GM18526 (cell line): ENCODE measurements around the gene PRDM1.

Experiments
- POLR2A ChIP-seq: IDR thresholded peaks from 3 replicates; pipeline ENCODE4 v1.6.1; 2011; ENCODE audit not compliant: insufficient read length; ENCODE audit errors: extremely low read depth

PRDM1 gene

DNA sequence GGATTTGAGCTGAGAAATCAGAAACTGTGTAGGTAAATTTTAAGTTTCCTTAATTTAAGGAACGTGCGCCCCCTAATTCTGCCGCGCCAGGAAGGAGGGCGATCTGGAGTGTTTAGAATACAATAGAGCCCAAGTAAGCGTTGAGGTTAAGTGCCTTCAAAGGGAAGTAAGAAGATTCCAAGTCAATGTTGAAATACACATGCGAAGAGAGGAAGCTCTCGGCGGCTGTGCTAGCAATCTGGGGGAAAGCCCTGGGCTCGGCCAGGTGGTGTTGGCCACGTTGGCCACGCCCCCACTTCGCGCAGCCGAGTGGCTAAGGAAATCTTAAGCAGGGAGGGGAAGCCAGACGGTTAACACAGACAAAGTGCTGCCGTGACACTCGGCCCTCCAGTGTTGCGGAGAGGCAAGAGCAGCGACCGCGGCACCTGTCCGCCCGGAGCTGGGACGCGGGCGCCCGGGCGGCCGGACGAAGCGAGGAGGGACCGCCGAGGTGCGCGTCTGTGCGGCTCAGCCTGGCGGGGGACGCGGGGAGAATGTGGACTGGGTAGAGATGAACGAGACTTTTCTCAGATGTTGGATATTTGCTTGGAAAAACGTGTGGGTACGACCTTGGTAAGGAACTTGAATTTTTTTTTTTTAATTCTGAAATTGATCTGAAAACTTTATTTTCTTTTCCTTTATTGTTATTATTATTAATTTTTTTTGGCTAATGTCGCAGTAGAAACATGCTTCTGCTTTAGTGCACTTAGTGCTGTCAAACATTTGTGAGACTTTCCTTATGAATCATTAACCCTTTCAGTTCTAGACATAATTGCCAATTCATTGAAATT, at the start of gene PRDM1:
PRDM1 (plus strand) TSS at position 353 of the 830 bp plus-strand sequence; CDS start at position 571, 218 bp downstream.
- TF ChIP-seq POLR2A = peak; percentile 91

DNA sequence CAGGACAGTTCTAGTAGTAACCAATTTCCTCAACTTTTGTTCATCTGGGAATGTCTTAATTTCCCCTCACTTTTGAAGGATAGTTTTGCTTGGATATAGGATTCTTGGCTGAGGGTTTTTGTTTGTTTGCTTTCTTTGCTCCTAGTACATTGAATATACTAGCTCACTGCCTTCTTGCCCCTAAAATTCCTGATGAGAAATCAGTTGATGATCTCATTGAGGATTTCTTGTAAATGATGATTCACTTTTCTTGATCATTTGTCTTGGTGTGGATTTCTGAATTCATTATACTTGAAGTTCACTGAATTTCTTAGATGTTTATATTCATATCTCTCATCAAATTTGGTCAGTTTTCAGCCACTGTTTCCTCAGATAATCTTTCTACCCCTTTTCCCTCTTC, 49.1 kb upstream of the PRDM1 start:
- TF ChIP-seq POLR2A = no peak

DNA sequence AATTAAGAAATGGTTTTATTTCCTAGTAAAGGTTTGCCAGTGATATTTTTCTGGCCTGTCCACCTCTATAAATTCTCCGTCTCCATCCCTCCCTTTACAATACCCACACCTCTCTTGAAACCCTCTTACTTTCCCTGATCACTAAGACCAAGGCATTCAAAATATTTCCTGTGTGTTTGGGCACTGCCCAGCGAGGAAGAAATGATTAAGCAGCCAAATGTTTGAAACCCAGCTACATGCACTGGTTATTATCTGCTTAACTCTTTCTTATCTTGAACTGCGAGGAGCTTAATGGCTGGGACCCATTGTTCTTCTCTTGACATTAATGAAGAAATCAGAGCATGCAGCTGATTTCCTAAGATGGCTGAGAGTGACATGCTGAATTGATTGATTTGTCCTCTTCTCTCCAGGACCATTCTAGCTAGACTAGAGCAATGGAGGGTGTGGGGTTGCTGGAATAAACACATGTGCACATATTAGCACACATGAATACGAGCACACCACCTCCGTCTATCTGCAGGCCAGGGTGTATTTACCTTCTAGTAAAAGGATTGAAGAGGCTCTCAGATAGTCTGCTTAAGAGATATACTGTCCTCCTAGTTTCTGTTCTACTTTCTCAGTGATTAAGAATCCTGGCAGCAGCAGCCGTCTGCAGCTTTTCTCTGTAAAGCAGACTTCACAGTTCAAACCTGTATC, 46.1 kb upstream of the PRDM1 start:
- no peak for TF ChIP-seq POLR2A

DNA sequence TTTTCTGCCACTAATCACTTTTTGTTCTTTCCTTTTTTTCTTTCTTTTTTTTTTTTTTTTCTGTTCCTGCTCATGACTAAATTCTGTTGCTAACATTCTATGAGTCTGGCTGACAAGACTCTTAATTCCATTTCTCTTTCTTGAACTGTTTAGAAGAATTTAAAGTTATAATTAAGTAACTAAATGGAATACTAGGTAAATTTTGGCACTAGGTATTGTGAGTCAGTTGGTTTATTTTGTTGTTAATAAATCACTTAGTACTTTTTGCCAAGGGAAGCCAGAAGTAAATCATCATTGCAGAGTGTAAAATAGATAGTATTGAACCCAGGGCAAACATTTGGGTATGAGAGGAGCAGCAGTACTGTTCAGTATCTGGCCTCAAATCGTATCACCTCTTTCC, 42.0 kb upstream of the PRDM1 start:
- no peak for TF ChIP-seq POLR2A

DNA sequence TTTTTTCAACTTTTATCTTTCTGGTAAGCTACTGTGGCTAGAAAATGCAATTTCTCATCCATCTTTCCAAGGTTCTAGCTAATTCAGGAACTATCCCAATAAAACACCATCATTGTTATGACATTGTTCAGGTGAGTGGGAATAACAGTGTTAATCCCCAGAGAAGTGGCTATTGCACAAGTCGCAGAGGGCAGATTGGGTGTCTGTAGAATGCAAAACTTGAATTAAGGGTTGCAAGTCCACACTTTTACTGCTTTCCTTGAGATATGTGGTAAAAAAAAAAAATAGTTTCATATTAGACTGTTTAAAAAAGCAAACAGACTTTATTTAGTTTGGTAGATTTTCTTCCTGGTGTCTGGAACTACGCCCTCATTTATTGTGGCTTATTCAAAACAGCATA, 41.1 kb upstream of the PRDM1 start:
- TF ChIP-seq POLR2A = no peak

DNA sequence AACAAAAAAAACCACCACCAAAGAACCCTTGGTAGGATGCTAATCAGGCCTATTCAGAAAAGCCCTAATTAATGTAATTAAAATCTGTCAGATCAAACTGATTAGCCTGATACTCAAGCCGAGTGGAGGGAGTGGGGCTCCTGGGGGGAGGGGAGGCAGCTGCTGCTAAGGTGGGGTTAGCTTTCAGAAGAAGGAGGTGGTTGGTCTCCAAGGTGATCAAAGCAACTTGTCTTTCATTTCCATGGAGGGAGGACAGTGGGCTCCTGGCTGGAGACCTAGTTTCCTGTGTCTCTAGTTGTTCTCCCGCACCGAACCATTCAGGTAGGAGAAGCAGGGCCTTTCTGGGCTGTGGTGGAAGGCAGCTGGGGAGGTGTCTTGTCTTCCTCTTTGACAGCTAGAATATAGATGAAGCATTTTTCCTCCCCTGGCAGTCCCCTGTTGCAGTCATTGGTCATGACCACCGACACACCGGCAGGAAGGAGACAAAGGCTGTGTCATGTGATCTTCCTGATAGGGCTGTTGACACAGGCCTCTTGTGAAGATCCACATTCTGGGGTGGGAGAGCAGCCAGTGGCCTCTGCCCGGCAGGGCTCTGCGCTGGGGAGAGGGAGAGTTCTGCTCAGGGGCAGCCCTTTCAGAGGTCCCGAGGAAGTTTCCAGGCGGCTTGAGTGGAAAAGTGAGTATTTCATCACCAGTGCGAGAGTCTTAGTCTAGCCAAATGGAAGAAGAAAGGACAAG, 39.9 kb upstream of the PRDM1 start:
- no peak for TF ChIP-seq POLR2A

DNA sequence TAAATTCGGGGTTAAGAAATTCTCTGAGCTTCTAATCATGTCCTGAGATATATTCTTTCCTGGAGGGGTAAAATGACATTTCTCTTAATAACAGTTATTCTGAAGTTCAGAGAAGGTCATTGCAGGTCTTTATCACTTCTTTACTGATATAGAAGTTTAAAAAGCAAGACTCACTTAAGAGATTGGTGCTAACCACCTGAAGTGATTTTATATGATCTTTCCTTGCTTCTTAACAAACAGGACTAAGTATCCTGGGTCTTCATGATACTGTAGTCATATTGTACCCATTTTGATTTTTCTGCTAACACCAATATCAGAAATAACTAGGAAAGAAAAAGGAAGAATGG, 39.3 kb upstream of the PRDM1 start:
- no peak for TF ChIP-seq POLR2A

DNA sequence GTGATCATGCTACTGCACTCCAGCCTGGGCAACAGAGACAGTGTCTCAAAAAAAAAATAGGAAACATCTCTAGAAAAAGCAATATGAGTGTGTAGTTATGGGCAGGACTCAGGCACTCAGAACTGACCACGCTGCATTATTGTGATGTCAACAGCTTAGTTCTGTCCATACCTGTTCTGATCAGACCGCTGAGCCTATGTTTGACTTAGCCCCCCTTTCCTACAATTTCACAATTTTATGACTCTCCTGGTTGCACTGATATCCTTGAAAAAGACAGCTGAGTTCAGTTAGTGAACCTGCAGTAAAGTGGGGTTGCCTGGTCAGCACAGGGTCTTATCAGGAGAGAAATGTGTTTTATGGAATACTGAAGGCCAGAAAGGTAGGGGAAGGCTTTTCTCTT, 37.8 kb upstream of the PRDM1 start:
- TF ChIP-seq POLR2A = no peak

DNA sequence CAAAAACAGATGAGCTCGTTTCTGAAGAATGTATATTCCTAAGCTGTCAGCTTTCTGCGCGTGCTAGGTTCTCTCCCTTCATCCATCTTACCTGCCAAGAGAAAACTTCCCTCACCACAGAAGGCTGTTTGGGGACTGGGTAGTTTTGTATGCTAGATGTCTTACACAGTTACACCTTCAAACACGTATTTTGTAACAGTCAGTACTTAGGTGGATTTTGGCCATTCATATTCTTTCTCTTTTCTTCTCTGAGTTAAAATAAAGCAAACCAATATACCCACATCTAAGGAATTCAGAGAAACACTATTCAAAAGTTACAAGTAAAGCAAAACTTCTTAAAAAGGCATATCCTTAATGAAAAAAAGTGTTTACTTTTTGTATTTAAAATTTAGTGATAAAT, 35.6 kb upstream of the PRDM1 start:
- TF ChIP-seq POLR2A = no peak

DNA sequence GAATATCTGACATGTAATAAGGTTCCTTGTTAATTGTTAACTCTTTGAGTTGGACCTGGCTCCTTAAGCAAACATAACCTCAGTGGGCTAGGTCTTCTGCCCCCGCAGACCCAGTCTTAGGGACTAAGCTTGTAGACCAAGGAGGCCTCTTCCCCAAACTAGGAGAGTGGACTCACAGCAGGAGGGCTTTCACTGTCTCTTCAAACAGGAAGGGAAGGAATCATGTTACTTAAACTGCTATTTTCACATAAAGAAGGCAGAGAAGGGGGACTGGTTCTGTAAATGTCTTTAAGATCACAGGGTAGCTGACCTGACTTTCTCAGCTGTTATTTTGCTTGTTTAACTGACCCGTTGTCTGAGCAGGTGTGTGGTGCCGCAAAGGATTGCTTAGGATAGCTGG, 34.9 kb upstream of the PRDM1 start:
- TF ChIP-seq POLR2A = no peak

DNA sequence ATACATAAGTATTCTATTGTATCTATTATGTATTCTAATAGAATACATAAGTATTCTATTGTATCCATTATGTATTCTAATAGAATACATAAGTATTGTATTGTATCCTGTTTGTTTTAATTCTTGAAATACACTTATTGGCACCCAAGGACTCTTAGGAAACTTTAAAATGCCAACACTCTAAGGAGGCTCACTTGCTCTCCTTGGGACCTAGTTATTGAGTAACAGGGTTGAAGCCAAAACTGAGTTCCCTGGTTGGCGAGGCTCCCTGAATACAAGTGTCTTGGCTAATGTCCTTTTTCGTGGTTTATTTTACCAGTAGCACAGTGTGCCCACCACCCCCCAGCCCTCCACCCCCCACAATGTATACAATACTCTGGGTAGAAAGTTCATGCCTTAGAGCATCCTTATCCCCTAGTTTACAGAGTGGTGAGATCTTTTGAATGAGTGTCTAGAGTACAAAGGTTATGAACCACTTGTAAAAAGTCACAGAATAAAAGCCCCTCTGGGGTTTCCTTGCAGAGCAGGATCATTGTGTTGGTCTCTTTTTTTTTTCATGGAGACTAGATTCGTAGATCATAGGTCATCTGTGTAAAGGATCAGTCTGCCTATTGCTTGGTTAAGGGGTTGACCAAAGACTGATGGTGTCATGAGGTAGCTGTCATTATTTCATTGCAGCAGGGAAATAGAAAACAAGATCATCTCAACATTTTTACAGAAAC, 32.5 kb upstream of the PRDM1 start:
- TF ChIP-seq POLR2A = no peak

DNA sequence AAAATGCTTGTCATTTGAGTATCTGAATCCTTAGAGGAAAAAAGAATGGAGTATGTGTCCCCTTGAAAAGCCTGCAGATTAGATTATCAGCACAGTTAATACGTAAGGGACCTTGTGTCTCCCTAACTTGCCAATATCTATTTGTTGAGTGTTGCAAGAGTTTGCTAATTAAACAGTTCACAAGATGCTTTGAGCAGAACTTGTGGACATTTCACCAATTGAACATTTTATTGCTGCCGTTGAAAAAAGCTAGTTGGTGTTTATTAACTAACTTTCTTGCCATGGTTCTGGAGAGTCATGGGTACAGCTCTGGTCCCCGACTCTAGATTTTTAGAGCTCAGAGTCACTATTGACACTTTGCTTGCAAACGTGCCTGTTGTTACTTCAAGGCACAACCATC, 30.6 kb upstream of the PRDM1 start:
- TF ChIP-seq POLR2A = no peak

DNA sequence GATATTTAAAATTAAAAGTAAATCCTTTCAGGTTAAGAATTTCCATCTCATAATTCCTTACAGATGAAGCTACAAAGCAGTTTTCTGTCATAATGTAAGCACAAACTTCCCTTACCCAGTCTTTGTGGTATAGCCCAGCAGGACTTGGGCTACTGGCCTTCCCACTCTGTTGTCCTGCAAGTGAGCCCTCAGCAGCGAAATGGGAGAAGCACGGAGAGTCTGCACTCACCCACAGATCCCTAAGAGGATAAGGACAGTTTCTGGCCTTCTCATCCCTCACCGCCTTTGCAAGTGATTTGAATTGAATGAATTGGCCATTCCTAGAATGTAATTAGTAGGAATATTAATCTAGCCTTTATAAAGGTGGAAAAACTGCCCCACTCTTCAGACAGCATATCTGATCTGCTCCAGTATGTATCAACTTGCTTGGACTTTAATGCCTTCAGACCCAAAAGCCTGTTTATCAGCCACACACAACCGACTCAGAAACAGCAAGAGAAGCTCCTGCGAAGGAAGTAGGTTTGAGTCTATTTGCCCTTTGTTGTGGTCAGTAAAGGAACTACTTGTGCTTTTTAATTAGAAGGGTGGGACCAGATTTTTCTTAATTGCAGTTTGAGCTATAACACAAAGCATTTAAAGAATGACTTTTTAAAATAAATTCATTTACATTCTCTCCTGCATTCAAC, 29.9 kb upstream of the PRDM1 start:
- no peak for TF ChIP-seq POLR2A

DNA sequence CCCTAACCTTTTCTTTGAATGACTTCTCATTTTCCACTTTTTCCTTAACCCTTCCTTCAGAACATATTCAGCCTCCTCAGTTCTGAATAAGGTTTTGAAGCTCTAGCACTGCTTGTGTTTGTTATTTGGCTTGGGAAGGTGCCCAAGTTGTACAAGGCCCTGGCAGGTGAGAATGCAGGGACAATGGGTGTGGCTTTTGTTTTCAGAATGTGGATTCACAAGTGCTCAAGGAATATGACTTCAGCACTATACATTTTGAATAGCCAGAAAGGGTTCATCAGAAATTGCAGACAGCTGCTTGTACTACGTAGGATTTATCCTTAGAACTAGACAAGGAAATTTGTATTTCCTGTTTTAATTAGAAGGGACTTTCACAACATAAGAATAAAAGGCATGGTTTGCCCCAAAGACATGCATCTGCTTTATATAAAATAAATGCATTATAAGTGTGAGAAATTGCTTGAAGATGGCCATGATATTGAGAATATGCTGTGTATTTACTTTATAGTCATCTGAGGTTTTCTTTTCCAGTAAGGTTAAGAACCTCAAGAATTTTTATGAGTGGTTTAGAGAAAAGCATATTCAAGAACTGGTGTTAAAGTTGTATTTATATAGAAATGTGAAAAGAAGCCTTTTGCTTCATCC, 29.3 kb upstream of the PRDM1 start:
- TF ChIP-seq POLR2A = no peak
